Liver (tissue), 3 donors: ENCODE data around the gene MMD.

Experiments
- CTCF ChIP-seq: fragments of 150-350 bp; IDR thresholded peaks from 2 replicates; pipeline ENCODE4 v1.5.1; 2017; ENCODE audit warnings: improper control_type of control experiment, low read depth, low read length; ENCODE audit not compliant: missing input control
- GABPA ChIP-seq, 2 donors: IDR thresholded peaks in 1 of 2; conservative IDR thresholded peaks in 1 of 2; 2 replicates each; pipeline ENCODE4 v1.6.1; 2016; ENCODE audit warnings: antibody characterized with exemption in 2 of 2, mild to moderate bottlenecking in 1 of 2, moderate library complexity in 1 of 2
- HNF4A ChIP-seq, 2 donors: conservative IDR thresholded peaks; 2 replicates each; pipeline ENCODE4 v1.6.1; 2016; ENCODE audit warnings: antibody characterized with exemption in 2 of 2, mild to moderate bottlenecking in 2 of 2
- REST ChIP-seq: IDR thresholded peaks from 2 replicates; pipeline ENCODE4 v1.6.1; 2016; ENCODE audit warnings: antibody characterized with exemption, mild to moderate bottlenecking
- RXRA ChIP-seq, 2 donors: IDR thresholded peaks; 2 replicates each; pipeline ENCODE4 v1.6.1; 2017 to 2018; ENCODE audit warnings: antibody characterized with exemption in 2 of 2, mild to moderate bottlenecking in 1 of 2
- SP1 ChIP-seq: IDR thresholded peaks from 2 replicates; pipeline ENCODE4 v1.6.1; 2018; ENCODE audit warnings: antibody characterized with exemption, mild to moderate bottlenecking
- TAF1 ChIP-seq: conservative IDR thresholded peaks from 2 replicates; pipeline ENCODE4 v1.6.1; 2016; ENCODE audit warnings: antibody characterized with exemption, mild to moderate bottlenecking
- donor health status: healthy.
- donor health status: healthy.

GRCh38 chr17:55451203-55451641, 29.6 kb upstream of the MMD start:
- no peak for TF ChIP-seq RXRA (IDR thresholded peaks at IDR 0.05)
- no peak for TF ChIP-seq CTCF
- TF ChIP-seq GABPA (IDR thresholded peaks at IDR 0.05 in 1 of 2, conservative IDR thresholded peaks at IDR 0.05 in 1 of 2), result no peak
- TF ChIP-seq REST, result no peak
- no peak for TF ChIP-seq TAF1
- TF ChIP-seq HNF4A (conservative IDR thresholded peaks at IDR 0.05), result no peak
- TF ChIP-seq SP1, result no peak
